Stimulated activated CD8-positive, alpha-beta memory T cell treated with anti-CD3 and anti-CD28 coated beads, Interleukin-4, amount 100 ng/mL, for 48 hours (primary cell): ENCODE data around the gene NACC2.
A peak's percentile ranks its signal among the peaks of the same experiment; 100 is the strongest.

ENCODE experiments used
- DNase-seq: peaks from one replicate; pipeline ENCODE4 v3.0.0-alpha.2; 2020

NACC2 gene

DNA sequence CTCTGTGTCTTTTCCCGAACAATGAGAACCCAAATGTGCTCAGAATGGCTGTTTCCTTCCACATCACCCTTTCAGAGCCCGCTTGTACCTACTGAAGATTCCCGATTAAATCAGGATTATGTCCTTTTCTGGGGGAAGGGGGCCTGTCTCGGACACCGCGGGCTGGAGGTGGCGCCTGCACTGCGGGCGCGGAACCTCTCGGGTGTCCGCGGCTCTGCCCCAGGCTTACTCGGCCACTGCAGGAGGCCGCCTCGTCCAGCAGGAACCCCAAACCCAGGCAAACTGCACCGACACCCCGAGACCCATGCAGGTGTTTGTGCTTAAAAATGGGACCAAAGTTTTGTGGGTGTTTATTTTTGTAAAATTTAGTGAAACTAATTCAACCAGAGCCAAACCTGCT lies 32.2 kb upstream of the NACC2 start:
- no peak for DNase-seq

DNA sequence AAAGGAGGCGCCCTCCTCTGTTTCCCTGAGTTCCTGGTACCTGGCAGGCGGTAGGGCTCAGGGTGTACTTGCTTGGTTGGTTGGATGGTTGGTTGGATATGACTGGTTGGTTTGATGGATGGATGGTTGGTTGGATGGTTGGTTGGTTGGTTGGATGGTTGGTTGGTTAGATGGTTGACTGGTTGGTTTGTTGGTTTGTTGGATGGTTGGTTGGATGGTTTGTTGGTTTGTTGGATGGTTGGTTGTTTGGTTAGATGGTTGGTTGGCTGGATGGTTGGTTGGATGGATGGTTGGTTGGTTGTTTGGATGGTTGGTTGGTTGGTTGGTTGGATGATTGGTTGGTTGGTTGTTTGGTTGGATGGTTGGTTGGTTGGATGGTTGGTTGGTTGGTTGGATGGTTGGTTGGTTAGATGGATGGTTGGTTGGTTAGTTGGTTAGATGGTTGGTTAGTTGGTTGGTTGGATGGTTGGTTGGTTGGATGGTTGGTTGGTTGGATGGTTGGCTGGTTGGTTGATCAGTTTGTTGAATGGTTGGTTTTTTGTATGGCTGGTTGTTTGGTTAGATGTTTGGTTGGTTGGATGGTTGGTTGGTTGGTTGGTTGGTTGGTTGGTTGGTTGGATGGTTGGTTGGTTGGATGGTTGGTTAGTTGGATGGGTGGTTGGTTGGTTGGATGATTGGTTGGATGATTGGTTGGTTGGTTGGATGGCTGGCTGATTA lies 30.0 kb upstream of the NACC2 start:
- DNase-seq, result no peak

DNA sequence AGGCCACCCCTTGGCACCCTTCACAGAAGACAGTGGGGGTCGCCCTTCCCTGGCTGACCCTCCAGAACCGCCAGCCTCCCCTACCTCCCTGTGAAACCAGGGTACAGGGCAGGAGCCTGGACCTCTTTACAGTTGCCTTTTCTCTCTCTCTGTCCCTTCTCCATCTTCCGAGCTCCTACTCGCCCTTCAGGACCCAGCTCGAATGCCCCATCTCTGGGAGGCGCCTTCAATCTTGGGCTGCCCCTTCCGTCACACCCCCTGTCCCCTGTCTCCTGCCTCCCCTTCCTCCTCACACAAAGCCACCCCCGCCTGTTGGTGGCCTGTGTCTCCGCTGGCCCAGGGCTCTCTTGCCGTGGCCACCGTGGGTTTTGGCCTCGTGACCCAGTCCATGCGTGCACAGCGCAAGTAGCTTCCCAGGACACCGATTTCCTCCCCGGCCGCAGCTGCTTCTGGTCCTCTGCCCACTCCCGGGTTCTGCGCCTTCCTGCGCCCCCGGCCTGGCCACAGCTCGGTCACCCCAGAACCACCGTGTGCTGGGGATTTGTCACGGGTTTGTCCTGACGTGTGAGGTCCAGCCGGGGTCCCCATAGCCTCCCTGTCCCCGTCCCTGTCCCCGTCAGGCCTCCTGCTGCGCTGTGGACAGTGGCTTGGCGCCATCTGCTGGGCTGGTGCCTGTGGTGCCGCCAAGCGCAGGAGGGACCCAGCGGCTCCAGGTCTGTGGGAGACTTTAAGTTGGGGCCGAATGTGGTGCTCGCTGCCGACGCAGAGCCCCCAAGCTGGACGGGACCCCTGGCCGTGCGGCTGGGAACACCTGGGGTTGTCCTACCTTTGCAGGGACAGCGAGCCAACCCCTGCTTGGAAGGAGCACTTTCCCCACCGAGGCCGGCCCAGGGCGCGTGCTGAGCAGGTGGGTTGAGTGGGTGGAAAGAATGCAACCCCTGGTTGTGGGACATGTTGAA lies 27.6 kb upstream of the NACC2 start:
- DNase-seq, result peak; percentile 86

DNA sequence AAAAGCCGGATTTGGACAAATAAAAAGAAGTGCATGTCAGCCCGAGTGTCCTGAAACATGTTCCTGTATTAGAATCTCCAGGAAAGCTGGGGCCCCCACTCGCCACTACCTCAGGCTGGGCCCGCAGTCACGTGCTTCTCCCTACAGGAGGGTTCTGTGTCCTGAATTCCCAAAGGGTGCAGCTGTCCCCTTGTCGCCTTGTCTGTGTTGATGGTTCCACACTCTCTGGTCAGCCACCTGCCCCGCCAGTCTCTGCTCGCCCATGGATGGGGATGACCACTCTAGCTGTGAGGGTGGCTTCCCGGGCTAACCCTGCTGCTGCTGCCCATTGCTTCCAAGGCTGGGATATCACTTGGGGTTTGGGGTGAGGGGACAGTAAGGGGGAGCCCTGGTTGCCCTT lies 26.7 kb upstream of the NACC2 start:
- DNase-seq, result no peak

DNA sequence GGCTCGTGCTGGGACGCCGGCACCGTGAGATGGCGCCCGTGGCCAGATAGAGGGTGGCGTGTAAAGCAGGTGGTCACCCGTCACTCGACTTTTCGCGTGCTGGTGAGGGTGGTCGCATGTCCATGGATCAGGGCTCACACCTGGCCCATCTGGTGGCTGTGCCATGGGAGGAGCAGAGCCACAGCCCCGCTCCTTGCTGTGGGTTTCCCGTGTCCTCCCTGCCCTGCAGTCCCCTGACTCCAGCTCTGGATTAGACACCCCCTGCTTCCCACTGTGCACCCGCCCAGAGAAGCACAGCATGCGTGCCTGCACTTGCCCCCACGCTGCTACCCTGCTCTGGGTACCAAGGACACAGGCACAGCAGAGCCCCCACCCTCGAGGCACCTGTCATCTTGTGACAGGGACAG lies 25.4 kb upstream of the NACC2 start:
- no peak for DNase-seq

DNA sequence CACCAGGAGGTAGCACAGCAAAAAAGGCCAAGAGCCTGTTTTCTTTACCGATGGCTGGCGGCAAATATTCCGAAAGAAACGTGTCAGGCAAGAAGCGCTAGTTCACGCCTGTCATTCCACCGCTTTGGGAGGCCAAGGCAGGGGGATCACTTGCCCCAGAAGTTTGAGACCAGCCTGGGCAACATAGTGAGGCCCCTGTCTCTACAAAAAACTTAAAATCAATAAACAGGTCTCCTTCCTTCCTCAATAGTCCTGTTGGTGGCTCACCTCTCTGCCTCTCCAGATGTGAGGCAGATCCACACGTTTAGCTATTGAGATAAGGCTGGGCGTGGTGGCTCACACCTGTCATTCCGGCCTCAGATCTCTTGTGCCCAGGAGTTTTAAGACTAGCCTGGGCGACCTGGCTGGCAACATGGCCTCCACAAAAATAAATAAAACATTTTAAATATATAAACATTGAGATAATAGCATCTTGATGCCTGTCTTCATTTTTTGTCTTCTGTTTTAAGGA lies 24.8 kb upstream of the NACC2 start:
- no peak for DNase-seq

DNA sequence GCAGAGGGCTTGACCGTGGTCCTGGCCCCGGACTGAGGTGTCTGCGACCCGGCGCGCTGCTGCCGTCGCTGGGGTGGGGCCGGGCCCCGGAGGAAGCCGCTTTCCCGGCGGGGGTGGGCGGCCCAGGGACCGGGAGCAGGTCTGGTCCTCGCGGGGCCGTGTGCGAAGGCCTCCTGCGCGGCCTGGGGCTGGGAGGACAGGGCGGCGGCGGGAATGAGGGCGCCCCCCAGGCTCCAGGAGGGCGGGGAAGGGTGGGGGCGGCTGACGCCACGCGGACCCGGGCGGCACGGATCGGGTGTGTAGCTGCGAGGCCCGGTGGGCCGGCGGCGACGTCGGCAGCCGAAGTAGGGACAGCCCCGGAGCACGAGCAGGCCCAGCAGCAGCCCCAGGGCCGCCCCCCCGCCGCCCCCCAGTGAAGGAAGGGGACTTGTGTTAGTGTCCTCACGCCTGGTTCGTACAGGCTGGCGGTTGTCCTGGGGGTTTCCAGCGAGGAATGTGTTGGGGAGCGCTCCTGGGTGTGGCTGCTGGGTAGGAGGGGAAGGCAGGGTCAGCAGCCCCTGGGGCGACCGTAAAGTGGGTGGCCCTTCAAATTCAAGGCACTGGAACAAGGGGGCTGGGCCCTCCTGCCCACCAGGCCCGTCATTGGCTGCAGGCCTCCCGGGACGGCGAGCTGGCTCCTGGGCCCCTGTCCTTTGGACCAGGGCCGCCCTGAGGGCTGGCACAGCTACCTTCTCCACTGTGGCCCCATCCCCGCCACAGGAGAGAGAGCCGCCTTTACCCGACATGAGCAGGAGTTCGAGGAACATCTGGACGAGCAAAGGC lies 24.2 kb upstream of the NACC2 start:
- no peak for DNase-seq

DNA sequence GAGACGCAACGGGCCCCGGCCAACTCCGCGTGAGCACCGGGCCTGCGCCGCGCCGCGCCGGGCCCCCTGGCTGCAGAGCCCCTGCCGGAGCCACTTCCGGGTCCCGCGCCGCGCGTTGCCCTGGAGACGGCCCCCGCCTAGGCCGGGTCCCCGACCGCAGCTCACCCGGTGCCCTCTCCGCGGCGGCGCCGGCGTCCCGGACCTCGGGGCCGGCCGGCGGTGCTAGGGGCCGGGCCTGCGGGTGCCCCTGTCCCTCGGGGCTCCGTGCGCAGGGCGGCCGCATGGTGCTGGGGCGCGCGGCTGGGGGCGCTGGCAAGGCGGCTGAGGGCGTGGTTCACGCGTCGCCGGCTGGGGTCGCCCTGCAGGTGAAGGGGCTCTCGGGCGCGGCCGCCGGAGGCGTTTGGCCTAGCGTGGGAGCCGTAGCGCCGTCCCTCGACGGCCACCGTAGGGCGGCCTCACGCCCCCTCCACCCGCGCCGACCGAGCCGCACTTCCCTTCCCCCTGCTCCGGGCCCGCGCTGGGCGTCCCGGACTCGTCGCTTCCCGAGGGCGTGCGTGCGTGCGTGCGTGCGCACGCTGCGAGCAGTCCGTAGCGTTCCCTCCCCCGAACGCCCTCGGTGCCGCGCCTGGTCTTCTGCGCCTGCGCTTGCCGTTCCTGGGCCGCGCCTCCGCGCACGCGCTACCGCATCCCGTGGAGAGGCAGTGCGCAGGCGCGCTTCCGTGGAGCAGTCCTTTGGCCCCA lies 23.4 kb upstream of the NACC2 start, which contains the start of gene TMEM250:
Gene TMEM250 (minus strand): TSS at position 556 of the 741 bp plus-strand sequence. CDS start 1,975 bp downstream, outside the sequence.
- peak; percentile 96 for DNase-seq

DNA sequence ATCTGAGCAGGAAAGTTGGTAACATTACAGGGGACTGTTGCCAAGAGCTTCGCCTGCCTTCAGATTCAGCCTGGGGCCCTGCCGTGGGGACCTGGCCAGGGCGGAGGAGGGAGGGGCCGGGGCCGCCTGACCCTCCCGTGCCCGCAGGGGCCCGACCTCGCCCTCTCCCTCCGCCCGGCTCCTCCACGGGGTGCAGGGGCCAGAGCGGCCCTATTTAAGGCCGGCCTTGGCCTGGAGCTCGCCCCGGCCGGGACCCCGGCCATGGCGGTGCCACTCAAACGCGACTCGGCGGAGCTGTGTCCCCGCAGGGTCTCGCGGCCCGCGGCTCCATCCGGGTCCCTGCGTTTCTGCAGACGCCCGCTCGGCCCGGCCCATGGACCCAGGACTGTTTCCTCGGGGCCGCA lies 22.8 kb upstream of the NACC2 start:
- DNase-seq, result no peak

DNA sequence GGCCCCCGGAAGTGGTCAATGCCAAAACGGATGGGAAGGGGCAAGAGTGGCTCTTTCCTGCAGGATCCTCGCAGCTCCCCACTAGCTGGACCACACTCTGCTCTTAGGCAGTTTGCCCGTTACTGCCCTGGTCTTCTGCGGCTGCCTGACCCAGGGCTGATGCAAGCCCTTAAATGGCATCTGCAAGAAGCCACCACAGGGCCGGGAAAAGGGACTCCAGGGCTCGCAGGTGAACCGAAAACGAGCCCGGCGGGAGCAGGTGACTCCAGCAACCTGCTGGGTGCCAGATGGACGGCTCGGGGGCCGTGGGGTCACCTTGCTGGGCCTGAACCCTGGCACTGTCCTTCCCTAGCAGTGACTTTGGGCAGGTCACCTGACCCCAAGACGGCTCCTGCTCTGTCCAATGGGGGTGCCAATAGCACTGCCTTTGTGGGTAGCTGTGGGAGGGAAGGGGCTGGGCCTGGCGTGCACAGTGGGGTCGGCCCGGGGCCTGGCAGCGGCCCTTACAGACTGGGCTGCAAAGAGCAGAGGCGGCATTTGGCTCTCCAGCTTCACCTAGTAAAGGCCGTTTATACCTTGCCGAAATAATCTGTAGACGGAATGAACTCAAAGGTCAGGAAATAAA lies 22.3 kb upstream of the NACC2 start:
- peak; percentile 73 for DNase-seq

DNA sequence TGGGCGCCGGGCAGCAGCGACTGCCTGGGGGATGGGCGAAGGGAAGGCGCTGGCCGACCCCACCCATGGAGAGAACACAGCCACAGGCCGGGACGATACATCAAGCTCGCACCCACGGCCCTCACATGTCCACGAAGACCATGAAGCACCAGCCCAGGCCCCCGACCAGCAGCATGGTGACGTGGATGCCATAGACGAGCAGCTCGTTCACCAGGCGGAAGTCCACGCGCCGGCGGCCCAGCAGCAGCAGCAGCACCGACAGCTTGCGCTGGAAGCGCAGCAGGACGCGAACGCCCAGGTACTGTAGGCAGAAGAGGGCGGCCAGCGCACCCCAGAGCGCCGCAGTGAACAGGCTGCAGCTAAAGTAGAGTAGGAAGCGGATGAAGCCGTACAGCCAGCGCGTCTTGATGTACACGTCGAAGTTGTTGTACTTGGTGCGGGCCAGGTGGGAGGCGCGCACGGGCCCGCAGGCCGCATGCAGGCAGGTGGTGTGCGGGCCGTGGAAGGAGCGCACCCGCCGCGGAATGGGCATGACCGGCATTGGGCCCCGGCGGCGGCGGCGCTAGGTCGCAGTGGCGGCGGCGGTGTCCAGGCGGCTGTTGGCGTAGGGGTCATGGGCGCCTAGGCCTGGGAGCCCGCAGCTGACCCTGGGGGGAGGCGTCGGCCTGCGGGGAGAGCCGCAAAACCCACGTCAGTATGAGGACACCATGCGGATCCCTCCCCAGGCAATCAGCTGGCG lies 21.4 kb upstream of the NACC2 start:
- no peak for DNase-seq

DNA sequence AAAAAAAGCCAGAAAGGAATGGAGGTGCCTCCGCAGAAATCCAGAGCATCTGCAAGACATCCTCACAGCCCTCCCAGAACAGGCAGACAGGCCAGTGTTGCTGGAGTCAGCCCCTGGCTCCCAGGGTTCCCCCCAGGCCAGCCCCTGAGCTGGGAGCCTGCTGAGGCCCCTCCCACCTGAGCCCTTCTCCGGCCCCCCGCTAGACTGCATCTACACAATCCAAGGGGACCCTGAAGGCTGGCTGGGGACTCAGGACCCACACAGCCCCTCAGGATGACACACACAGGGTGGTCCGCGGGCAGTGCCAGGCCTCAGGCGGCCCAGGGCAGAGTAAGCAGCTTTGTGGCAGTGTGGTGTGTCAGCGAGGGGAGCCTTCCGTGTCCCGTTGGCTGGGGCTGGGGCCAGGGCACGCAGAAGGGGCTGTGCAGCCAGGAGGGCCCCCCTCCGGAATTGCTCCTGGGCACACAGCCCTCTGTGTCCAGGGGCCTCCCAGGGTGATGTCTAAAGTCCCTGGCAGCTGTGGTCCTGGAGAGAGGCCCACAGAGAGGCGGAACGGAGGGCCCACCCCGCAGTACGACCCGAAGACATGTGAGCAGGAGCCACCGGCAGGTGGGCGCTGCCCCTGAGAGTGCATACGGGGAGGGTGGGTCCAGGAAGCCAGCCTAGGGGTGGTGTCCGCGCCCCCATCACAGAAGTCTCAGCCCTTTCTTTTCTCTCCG lies 20.7 kb upstream of the NACC2 start:
- DNase-seq, result no peak

DNA sequence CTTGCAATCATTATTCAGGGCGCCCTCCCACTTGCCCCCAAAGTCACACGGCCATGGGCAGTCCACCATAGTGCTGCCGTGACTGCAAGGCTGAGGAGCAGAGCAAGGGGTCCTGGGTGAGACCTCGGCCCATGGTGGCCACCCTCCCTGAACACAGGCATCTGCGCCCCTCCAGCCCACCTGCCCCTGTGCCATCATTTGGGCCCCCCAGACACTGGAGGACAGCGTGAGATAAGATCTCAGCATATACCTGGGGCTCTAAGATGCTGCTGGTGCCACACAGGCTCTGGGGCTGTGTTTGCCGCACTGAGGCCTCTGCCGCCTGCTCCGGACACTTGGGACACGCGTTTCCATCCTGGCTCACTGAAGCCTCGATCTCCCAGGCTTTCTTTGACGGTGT lies 20.1 kb upstream of the NACC2 start:
- DNase-seq, result no peak

DNA sequence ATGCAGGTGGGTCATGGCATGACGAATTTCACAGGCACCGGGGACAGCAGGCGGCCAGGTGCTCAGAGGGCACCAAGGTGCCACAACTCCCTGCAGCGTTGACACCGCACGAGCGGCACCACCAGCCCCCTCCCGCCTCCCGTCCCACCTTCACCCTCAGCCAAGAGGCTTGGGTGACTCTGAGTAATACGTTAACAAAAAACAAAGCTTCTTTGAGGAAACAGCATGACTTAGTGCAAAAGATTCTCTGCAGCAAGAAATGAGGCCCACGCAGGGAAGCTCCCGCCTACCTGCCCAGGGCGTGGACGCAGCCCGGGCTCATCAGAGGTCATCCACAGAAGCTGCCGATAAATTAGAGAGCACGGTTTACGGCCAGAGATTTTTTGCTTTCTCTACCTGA lies 19.5 kb upstream of the NACC2 start:
- DNase-seq, result no peak

DNA sequence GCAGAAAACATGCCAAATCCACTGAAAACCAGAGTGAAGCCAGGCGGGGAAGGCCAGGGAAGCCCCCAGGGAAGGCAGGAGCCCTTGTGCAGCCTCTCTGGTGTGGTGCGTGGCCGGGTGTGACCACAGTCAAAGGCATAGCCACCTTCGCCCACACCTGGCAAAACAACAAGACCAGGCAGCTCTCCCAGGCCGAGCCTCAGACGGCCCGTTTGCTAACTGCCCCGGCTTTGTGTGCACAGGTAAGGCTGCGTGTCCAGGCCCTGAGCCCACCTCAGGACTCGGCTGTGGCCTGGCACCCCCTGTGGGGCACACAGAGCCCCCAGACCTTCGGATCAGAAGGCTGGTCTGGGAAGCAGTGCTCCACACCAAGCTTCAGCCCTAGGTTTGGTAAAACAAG lies 17.5 kb upstream of the NACC2 start:
- DNase-seq, result no peak

DNA sequence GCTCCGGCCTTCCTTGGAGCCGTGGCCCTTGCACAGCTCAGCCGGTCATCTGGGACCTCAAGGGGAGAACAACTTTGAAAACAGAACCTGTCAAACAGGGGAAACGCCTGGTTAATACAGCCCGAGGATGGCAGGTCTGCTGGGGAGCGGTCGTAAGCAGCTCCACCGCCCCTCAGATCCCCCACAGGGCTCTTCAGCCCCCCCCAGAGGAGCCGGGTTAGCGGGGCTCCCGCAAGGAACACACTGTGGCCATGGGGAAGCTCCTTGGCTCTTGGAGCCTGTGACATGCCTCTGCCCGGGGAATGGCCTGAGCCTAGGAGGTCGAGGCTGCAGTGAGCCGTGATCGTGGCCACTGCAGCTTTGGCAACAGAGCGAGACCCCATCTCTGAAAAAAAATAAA lies 16.8 kb upstream of the NACC2 start:
- no peak for DNase-seq

DNA sequence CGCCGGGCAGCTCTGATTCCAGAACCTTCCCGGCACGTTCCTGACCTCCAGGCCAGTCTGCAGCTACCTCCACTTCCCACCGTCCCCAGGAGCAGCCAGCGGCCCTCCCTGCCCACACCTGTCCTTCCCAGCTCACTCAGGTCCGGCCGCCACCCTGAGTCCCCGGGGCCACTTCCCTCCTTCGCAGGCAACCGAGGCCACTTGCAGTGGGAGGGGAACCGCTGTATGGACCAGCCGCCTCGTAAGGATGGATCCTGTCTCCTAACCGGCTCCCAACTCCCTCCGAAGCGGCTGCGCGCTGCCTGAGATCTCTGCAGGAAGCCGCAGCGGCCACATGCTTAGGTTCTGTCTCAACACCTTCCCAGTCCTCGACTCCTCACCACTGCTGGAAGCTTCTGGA lies 16.1 kb upstream of the NACC2 start:
- no peak for DNase-seq

DNA sequence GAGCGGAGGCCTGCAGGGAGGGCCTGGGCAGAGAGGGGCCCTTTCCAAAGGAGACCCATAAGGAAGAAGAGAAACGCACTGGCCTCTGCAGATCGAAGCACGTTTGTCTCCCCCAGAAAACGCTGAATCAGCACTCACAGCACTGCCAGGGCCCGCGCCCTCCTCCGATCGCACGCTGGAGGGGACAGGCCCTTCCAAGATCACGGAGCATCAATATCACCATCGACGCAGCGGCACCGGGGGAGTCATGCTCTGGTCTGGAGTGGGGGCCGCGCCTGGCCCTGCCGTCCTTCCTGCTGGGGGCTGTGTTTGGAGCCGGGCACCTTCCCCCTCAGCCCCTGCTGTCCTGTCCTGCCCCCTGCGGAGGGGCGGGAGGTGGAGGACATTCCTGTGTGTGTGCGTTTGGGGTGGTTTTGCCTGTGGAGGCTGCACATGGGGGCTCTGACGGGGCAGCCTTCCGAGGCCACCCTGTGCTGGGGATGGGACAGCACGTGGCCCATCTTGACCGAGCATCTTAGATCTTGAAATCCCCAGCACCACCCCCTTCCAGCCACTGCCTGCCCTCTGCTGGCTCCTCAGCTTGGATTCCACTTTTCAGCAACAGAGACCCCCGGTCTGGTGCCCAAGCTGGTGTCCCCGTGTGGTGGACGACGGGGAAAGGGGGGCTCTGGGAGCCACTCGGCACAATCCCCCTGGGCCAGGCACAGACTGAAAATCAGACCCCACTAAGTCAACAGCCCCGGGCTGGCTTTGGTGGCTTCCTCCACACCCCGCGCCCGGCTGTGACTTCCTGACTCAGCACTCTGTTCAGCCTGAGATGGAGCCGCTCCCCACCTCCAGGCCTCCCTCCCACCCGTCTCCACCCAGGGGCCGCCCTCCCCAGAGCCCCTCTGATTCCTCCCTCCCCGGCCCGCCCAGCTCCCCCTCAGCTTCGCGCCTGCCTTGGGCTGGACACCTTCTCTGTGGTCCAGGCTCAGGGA lies 15.3 kb upstream of the NACC2 start:
- DNase-seq, result peak; percentile 65
